Fibroblast of villous mesenchyme (primary cell): ENCODE measurements around the gene HMGCS1. TPM values are rescaled to one million over a fixed set of nuclear protein-coding genes. Genes with fewer than 3 reads are reported as not detected.

Experiments used
- DNase-seq: peaks from one replicate; pipeline ENCODE4 v3.0.0-alpha.2; 2010; ENCODE audit warnings: low read depth
- H3K4me3 ChIP-seq: 2 replicates; pipeline ENCODE4 v1.5.1; 2011; ENCODE audit warnings: low read depth, mild to moderate bottlenecking, low read length
- CTCF ChIP-seq: IDR thresholded peaks from 2 replicates; pipeline ENCODE4 v1.5.1; 2012; ENCODE audit warnings: low read depth, mild to moderate bottlenecking, low read length; ENCODE audit not compliant: insufficient read depth
- total RNA-seq: library from RNA; depleted of rRNA; stranded (reverse); fragments of >200 nt; gene quantifications from 2 replicates; pipeline ENCODE4 v1.2.3, GENCODE V29; 2012

The HMGCS1 gene
- total RNA-seq, 1 donor, result 220 TPM

GRCh38 chr5:43281840-43282658 lies 31.2 kb downstream of the HMGCS1 start:
- H3K4me3 ChIP-seq, result no peak overlapping the region
- no peak for TF ChIP-seq CTCF
- DNase-seq, result no peak

- TF ChIP-seq CTCF, result no peak
- H3K4me3 ChIP-seq, result no peak overlapping the region
- DNase-seq, result no peak
These were observed 33.5 kb downstream of the HMGCS1 start for GRCh38 chr5:43279548-43280274.

DNA sequence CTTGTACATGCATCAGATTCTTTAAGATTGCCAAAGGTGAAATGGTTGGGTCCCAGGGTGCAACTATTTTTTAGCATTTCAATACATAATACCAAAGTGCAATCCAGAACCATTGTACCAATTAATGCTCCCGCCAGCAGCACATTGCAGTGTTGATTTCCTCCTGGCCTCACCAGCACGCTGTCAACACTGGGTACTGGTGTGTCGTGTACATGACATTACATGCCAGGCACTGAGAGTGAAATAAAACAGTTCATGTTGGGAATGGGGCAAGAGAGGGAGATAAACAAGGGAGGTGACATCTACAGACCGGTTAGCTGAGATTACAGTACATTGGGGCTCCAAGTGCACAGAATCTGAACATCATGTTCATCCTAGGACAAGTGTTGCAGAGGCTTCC lies 37.8 kb downstream of the HMGCS1 start:
- no peak overlapping the region for H3K4me3 ChIP-seq
- no peak for TF ChIP-seq CTCF
- no peak for DNase-seq

DNA sequence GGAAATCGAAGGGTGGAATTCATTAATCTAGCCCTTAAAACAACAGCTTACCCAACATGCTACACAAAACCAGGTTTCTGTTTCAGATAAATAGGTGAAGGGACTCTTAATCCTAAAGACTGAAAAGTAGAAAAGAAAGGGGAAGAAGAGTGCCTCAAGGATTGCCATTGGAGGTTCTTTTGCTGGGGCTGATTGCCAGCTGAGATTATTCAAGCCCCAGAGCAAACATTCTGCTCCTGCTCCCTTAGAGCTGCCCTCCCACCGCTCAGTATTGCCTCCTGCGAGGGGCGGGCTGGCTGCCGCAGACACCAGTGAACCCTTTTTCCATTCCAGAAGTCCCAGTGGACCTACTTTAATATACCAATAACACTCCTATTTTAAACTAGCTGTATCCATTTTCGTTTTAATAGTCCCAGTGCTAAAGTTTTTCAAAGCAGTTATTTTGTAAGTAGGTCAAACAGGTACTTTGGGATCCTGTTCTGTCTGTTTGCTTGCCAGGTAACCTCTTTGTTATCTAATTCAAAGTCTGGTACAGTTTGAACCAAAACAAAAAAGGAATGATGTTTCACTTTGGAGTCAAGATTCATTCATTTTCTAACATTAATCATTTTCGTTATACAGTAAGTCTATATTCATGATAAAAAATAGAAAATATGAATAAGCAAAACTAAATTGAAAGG lies 38.6 kb downstream of the HMGCS1 start:
- no peak for DNase-seq
- H3K4me3 ChIP-seq, result no peak overlapping the region
- no peak for TF ChIP-seq CTCF

DNA sequence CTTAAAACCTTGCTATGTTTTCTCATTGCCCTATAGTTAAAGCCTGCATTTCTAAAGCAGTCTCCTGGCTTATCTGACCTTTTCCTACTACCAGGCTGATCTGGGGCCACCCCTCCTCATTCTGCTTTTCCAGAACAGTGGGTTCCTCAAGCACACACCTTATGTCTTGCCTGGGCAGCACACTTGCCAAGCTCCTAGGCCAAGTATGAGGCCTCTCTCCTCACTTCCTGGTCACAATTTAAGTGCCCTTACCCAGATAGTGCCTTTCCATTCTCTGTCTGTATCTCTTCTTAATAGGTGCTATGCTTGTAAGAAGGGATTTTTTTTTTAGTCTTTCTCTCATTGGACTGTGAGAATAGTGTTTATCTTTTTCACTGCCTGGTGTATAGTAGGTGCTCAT lies 39.7 kb downstream of the HMGCS1 start:
- H3K4me3 ChIP-seq, result no peak overlapping the region
- DNase-seq, result no peak
- TF ChIP-seq CTCF, result no peak

DNA sequence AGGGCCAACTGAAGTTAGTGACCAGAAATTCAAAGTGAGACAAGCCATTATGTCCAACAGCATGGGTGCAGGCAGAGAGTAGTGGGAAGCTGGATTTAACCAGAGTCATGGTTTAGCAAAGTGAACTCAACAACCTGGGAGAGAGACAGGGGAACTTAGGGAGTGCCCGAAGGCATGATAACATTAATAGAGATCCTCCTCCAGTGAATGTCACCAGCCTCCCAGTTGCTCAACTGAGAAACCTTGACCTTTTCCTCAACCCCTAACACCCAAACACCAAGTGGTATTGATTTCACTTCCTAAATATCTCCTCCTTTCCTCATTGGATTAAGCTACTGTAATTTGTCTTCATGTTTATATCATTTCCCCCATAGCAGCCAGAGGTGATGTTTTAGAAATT lies 42.6 kb downstream of the HMGCS1 start:
- H3K4me3 ChIP-seq, result no peak overlapping the region
- no peak for DNase-seq
- no peak for TF ChIP-seq CTCF
